Activated CD8-positive, alpha-beta memory T cell treated with anti-CD3 and anti-CD28 coated beads for 48 hours (primary cell): ENCODE measurements around the gene TMEM273.
A peak's percentile ranks its signal among the peaks of the same experiment; 100 is the strongest.

Experiments
- DNase-seq, 3 experiments: peaks; one replicate each; pipeline ENCODE4 v3.0.0-alpha.2; 2020; ENCODE audit warnings: low read depth in 2 of 3, low spot score in 2 of 3

TMEM273 gene

DNA sequence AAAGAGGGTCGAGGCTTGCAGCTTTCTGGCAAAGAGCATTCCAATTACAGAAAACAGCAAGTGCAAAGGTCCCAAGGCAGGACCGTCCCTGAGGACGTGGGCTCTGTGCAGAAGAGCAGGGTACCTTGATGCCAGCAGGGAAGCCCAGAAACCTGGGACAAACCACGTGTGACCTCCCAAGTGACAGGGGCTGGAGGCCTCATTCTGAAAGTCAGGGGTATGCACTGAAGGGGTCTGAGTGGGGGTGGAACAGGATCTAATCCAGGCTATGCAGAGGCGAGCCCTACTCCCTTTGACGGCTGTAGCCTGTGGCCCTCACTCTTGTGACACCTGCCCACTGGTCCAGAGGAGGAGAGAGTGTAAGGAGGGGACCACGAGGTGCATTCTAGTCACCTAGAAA is 22.9 kb downstream of the TMEM273 start:
- DNase-seq, result no peak

DNA sequence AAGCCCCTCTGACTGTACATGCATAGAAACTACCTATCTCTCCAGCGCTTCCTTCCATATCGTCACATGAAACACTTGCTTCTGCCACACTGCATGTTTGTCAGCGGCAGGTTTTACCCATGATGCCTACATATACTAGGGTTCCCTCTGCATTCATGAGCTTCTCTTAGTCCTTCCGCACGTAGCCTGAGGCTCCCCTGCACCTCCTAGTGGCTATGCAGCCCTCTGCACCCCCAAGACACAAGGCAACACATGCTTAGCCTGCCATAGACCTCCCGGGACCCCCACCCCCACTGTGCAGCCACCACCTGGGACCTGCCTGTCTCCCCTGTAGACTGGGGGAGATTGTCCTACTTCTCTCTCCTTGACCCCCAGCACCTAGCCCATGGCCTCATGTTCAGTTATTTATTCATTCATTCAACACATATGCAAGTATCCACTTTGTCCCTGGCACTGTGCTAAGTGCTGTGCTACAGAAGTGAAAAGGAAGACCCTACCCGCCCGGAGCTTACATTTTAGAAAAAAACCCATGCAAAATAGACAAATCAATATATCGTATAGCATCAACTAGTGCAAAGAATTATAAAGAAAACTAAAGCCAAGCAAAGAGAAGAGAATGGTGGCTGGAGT is 23.5 kb downstream of the TMEM273 start:
- DNase-seq, result peak in 2 of 3 experiments; percentile 22 to 28

GRCh38 chr10:49163741-49164140 is 24.4 kb downstream of the TMEM273 start:
- no peak for DNase-seq

- DNase-seq, result no peak
These were observed 25.4 kb downstream of the TMEM273 start for GRCh38 chr10:49162761-49163310.

DNA sequence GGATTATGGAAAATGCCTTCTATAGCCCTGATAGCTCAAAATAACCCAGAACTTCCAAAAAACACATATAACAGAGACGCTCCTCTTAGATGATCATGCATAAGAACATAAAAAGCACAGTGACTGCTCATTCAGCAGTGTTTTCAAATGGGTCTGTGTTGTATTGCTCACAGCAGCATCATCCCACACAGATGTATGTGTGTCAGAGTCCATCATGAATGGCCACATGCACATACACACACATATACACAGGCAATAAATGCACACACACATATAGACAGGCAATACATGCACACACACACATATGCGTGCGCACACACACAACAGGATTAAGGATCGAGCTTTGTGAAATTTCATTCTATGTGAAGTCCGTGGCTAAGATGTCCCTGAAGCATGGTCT is 26.1 kb downstream of the TMEM273 start:
- DNase-seq, result no peak

DNA sequence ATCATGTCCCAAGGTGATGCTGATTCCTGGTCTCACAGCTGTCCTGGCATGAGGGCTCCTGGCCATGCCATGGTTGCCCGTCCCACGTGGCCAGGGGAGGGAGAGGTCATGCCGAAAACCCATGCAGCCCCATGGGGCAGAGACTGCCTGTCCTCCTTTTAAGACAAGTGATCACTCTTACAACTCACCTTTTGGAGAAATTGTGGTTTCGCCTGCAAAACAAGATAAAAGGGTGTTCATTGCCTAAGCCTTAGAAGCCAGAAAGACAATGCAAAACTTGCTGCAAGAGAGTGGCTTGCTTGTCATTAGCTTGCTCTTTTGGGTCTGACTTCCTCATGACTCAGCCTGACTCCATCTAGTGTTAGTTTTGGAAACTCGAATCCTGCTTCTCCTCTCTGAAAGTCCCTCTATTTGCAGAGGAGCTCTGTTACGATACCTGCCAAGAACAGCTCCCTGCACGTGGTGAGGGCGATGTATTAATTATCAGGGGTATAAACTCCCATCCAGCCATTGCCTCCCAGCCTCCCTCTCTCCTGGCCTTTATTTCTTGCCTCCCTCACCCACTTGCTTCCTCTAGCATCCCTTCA is 26.7 kb downstream of the TMEM273 start:
- no peak for DNase-seq

- DNase-seq, result no peak
These were observed 27.4 kb downstream of the TMEM273 start for GRCh38 chr10:49160814-49161213.

DNA sequence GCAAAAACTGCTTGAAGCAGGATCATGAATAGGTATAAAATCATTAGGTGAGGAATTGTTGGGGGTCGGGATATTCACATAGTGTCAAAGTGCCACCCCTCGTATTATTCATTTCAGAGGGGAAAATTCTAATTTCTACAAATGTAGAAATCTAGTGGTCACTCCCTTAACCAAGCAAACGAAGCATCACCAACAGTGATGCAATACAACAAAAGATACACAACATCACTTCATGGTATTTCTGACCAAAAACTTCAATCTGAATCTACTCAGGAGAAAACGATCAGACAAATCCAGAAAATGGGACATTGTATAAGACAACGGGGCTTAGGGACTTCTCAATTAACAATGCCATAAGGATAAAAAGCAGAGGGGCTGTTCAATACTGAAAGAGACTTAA is 28.1 kb downstream of the TMEM273 start:
- no peak for DNase-seq

DNA sequence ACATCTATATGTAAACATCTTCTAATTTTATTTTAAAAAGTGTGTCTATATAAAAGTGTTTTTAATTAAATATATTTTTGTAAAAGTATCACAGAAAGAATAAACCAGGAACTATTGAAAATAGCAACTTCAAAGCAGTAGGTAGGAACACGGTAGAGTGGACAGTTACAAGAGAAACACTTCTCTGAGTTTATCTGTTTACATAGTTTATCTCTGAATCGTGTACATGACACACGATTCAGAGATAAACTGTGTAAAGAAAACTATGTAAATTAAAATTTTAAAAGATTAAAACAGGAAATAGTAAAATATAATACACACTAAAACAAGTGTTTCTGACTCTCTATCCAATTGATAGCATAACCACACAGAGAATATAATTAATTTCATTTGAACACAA is 29.3 kb downstream of the TMEM273 start:
- no peak for DNase-seq

GRCh38 chr10:49158404-49158803 is 29.8 kb downstream of the TMEM273 start:
- no peak for DNase-seq

DNA sequence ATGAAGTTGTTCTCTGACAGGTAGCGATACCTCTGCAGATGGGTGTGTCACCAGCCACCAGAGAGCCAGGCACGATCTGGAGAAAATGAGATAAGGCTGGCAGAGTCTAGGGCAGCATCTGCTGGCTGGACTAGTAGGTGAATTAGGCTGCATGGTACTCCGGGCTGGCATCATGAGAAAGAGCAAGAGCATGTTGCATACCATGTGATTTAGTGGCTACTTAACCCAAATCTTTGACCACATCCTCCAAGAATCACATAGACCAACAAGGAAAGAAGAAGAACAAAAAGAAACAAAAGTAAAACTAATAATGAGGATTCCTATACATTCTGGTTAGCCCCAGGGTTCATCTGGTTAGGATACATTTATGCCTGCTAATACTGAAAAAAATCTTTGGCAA is 31.0 kb downstream of the TMEM273 start:
- DNase-seq, result no peak

DNA sequence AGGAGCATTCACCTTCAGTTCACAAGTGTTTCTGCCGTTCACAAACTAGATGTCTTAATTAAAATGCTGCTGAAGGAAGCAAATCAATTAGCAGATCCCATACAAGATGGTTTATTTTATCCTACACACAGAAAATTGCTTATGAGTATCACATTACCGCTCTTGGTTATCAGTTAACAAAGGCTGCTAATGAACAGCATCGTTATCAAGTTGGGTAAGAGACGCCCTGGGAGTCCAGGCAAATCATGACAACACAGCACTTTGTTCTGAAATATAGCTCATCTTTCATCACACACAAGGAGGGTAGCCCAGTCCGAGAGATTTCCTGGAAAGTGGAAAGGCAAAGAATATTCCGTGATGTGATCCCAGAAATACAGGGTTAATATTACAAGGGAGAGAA is 33.5 kb downstream of the TMEM273 start:
- no peak for DNase-seq

DNA sequence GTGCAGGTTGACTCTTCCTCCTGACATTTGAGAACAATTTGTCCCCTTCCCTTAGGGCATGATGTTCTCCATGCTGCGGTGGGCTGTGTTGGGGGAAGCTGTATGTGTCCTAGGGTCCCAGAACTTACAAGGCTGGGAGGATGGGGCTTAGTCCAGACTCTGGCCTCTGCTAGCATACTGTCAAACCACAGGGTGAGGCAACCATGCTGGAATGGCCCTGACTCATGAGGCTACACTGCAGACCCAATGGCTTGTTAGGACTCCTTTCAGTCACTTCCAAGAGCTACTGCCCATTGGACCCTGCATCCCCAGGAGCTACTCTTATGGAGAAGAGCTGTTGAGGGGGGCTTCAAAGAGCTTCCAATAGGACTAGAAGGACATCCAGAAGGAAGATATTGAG is 34.2 kb downstream of the TMEM273 start:
- no peak for DNase-seq

- DNase-seq, result no peak
These were observed 35.1 kb downstream of the TMEM273 start for GRCh38 chr10:49153115-49153514.

DNA sequence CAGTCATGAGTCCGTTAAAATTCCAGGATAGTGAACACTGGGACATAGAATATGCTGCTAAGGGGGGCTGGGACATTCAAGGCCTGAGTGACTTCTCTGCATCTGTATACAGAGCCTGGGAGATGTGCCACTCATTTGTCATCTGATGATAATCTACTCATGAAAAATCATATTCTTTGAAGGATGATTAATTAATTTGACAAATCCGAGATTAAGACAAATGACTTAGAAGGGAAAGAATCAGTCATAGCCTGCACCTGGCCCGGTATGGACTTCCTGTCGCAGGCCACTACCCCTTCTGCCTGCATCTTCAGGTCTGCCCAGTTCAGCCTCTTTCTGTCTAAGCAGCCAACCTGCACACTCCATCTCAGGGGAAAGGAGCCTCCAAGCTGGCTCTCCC is 35.5 kb downstream of the TMEM273 start:
- no peak for DNase-seq

DNA sequence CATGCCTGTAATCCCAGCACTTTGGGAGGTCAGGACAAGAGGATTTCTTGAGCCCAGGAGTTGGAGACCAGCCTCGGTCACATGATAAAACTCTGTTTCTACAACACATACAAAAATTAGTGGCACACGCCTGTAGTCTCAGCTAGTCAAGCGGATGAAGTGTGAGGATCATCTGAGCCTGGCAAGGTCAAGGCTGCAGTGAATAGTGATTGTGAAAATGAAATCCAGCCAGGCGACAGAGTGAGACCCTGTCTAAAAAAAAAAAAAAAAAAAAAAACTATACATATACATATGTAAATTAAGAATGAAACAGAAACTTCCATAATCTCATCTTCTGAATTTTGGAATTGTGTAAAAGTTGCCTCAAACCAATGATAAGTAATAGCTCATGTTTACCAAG is 36.2 kb downstream of the TMEM273 start:
- DNase-seq, result no peak

- no peak for DNase-seq
These were observed 36.7 kb downstream of the TMEM273 start for GRCh38 chr10:49151481-49151880.

DNA sequence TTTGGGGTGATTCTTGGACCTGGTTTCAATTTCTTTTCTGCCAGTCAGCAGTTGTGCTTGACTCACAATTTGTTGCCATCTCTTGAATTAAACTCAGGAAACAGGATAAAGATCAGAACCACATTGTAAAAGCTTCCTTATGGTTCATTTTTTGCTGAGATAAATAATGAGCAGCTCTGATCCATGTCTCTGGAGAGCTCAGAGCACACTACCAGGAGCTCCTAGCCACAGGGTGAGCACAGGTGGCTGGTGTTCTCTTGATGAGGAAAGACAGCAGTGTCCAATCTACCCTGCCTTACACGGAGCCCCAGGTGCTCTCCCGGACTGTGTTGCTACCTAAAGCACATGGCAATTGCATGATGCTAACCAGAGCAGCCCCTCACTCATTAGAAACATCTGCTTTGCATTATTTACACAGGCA is 37.2 kb downstream of the TMEM273 start:
- DNase-seq, result no peak

GRCh38 chr10:49150426-49150825 is 37.8 kb downstream of the TMEM273 start:
- no peak for DNase-seq

- DNase-seq, result no peak
These were observed 38.3 kb downstream of the TMEM273 start for GRCh38 chr10:49149881-49150280.

GRCh38 chr10:49144058-49144720 is 44.0 kb downstream of the TMEM273 start:
- DNase-seq, result no peak

DNA sequence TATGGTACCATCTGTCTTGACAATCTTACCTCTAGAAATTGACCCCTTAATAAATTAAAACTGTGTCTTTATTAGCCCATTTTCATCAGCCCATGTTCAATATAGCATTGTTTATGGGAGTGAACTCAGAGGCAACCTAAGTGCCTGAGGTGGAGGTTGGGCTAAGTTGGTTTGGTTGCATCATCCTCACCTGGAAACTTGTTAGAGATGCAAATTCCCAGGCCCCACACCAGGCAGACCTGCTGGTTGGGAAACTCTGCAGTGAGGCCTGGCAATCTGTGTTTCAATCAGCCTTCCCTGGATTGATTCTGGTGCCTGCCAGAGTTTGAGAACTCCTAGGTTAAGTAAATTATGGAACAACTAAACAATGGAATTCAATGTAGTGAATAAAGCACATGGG is 44.9 kb downstream of the TMEM273 start:
- DNase-seq, result no peak
